ENCODE data around the gene PLTP.
"Not testable (repeated sequence)": the region's sequence is repeated elsewhere in the genome, so short reads cannot be mapped to it uniquely, and the experiment has no call there.

PLTP gene

DNA sequence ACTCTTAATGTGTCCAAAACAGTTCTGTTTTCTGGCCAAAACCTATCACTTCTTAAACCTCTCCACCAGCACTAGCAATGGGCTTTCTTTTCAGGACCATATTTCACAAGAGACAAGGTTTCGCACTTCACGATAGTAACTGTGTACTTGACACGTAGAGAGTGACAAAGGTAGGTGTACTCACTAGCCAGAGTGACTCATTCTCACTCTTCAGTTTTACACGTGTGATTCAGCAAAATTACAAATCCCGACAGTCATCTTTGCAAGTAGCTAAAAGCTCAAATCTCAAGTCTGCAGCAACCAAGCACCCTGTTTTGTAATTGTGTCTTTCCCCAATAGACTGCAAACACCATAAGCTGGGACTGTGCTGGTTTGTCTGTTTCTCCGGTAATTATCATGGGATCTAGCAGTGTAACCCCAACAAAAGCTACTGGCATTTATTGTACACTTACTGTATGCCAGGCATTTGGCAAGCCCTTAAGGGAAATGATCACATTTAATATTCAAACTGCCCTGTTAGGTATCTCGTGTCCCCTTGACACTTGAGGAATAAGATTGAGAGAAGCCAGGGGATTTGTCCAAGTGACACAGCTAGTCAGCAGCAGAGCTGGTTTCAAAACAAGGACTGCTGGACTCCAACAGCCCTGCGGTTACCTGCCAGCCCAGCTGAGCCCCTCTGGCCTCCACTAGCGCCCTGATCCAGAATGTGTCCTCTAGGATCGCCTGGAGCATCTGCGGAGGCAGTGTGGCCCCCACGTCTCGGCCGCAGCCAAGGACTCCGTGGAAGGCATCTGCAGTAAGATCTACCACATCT, 32.4 kb upstream of the PLTP start:
- DNase-seq = no peak

- no peak for DNase-seq
These were observed 31.7 kb upstream of the PLTP start for GRCh38 chr20:45943613-45944012.

DNA sequence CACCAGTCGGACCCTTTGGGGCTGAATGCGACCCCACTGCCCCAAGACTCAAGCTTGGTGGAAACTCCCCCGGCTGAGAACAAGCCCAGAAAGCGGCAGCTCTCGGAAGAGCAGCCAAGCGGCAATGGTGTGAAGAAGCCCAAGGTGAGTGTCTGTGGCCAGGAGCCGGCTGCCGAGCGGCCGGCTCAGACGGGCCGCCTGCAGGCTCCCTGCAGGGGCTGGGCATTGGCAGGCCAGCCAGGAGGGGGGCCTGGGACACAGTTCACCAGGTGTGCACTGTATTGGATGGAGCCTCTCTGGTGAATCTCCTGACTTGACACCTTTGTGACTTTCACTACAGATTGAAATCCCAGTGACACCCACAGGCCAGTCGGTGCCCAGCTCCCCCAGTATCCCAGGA, 28.5 kb upstream of the PLTP start:
- DNase-seq = no peak

DNA sequence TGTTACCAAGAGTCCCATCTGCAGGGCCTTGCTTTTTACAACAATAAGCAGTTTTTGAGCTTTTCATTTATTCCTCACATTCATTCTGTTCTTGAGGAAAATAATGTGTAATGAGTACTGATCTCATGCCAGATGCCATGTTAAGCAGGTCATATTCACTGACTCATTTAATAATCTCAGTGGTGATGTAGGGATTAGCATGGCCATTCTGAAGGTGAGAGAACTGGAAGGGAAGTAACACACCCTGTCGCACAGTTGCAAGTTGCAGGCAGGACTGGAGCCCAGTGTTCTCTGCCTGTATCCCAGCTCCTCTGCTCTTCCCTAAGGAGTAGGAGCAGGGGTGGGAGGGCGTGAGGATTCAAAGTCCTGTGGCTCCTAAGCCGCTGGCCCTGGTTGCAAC, 28.1 kb upstream of the PLTP start:
- no peak for DNase-seq

GRCh38 chr20:45938727-45939438, 26.9 kb upstream of the PLTP start:
- DNase-seq = no peak

DNA sequence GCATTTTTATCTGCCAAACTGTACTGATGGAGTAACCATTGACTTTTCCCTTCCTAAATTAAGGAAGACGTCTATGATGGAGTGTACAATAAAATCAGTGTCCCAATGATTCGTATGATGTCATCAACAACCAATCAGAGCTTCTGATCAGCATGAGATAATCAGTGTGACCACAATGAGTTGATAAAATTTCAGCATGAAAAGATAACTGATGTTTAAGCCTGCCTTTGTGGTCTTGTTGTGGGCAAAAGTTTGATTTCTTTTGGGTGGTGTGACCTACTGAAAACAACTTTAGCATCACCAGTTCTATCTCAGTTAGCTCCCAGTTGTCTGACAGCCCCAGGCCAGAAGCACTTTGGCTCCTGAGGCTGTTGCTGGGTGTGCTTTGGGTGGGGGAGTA, 25.8 kb upstream of the PLTP start:
- no peak for DNase-seq

DNA sequence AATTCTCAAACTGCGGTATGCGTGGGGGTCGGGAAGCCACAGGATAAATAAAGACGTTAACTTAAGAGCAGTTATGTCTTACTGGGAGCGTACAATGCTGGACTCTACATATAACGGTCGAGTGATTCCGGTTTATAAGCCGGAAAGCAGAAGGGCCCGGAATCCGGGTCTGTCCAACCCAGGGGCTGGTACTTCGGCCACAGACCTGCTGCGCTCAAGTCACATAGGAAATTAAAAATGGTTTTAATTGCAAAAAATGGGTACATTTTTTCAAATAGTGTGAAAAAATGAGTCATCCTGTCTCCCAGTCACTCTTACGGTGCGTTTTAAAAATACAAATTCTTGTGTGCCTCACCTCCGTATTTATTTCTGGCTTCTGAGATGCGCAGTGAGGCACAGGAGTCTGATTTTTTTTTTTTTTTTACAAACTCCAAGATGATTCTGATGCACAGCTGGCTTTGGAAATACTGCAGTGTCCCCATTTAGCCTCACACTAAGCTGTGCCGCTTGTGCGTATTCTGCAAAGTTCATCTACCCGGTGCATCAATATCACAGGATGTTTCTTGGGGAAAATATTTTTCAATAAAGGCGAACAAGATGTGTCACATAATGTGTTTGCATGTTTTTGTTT, 23.6 kb upstream of the PLTP start:
- no peak for DNase-seq

DNA sequence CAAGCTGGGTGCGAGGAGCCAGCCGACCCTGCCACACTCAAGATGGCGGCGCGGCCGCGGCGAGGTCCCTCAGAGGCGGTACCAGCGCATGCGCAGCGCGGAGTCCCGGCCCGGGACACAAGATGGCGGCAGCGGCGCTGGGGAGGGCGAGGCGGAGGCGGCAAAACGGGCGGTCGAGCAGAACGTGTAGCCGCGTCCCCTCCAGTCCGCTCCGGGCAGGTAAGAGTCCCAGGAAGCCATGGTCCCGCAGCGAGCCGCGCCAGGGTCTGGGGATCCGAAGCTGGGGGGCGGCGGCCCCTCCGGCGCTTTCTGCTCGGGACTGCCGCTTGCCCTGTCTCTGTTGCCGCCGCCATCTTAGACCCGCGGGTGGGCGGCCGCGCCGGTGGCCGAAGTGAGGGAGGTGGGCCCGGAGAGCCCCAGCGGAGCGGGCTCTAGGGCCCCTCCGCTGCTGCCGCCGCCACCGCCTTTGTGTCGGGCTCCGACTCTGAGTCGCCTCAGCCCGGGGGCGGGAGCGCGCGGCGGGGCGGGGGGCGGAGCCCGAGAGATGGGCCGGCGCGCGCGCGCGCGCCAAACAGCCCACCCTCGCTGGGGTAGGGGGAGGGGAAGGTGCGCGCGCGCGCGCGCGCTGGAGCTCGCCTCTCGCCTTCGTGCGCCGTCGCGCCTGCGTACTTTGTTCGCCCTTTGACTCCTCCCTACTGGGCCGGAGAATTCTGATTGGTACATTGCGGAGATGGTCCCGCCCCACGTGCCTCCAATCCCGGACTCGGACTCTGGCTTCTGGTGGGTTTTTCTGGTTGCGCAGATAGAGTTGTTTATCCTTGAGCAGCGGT, 22.8 kb upstream of the PLTP start, which contains the start of gene PCIF1:
TSS of gene PCIF1 (plus strand) at position 98 of the 830 bp plus-strand sequence. CDS start 4,317 bp downstream, outside the sequence.
- peak; percentile 99 for DNase-seq

DNA sequence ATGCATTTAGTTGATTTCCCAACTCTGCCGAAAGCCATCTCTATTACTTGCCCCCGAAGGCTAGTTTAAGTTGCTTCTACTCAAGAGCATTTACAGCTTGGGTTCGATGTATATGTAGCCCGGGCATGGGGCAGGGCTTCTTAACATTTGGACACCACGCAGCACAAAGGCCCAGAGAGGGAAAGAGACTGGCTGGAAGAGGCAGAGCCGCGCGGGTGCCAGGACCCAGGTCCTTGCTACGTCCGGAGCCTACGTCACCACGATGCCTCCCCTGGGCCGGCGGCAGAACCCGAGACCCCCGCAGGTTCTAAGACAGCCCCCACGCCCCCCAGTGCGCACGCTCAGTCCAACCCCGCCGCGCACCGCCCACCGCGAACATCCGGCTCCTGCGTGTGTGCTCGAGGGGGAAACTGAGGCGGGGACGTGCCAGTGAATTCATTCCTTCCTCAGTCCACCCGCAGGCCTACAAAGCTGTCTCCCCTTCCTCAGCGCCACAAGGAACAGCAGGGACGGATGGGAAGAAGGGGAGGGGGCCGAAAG, 22.2 kb upstream of the PLTP start:
- DNase-seq = peak; percentile 89

GRCh38 chr20:45933266-45934045, 21.5 kb upstream of the PLTP start:
- peak; percentile 95 for DNase-seq

- not testable (repeated sequence) for DNase-seq
These were observed 19.7 kb upstream of the PLTP start for GRCh38 chr20:45931680-45932079.

DNA sequence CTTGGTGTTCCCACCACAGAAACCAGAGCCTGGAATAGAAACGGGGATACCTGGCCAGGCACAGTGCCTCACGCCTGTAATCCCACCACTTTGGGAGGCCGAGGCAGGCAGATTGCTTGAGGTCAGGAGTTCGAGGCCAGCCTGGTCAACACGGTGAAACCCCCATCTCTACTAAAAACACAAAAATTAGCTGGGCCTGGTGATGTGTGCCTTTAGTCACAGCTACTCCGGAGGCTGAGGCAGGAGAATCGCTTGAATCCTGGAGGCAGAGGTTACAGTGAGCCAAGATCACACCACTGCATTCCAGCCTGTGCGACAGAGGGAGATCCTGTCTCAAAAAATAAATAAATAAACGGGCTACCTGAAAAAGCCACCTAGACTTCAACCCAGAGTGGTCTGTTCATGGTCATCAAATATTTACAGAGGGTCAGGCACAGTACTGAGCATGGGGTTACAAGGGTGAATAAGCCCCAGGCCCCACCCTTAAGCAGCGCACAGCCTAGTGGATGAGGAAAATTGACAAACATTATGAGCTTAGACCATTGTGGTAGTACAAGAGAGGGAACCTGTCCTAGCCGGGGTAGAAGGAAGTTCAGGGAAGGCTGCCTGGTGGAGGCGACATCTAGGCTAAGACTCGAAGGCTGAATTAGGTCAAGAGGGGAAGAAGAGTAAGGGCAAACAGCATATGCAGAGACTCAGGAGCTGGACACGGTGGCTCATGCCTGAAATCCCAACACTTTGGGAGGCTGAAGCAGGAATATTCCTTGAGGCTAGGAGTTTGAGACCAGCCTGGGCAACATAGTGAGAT, 15.3 kb upstream of the PLTP start:
- no peak for DNase-seq

DNA sequence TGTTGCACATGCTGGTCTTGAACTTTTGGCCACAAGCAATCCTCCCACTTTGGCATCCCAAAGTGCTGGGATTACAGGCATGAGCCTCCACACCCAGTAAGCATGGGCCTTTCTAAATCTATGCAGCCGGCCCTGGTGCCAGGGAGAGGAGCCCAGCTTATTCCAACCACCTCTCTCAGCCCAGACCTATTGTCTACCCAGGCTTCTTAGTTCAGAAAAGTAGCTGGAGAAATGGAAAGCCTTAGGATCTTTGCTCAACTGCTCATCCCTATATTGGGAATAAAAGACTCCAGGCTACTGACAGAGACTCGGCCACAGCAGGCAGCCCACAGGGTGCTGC, 14.7 kb upstream of the PLTP start:
- no peak for DNase-seq

- no peak for DNase-seq
These were observed 14.0 kb upstream of the PLTP start for GRCh38 chr20:45925821-45926506.

- DNase-seq = no peak
These were observed 12.7 kb upstream of the PLTP start for GRCh38 chr20:45924391-45925261.

GRCh38 chr20:45921337-45922189, 9.6 kb upstream of the PLTP start:
- DNase-seq = no peak

DNA sequence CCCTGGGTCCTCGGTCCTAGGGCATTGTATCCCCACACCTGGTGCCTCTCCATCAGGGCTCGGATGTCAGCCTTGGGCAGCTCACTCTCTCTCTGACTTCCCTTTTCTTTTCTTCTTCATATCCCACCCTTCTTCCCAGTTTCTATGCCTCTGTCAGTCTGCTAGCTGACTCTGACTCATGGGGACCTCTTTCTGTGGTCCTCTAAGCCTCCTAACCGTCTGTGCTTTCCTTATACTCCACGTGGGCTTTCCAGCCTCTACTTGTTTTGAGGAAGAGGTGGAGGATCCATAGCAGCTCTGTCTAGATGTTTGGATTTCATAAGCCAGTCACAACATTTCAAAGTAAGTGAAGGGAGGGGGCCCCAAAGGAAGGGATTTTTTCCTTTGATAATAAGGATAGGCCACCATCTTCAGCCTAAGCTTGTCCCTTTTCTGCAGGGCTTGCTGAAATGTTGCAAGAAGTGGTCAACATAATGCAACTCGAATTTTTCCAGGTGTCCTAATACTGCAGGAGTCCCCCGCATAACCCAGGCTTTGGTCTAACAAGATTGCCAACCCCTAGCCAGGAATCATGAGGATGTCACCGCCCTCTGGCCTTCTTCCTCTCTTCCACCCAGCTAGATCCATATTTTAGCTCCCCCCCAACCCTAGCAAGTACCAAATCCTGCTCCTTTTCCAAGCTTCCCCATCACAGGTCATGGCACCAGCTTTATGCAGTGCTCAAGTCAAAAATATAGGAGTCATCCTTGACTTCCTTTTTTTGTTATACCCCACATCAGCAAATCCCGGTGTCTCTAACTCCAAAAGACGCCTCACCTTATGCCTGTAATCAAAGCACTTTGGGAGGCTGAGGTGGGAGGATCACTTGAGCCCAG, 8.7 kb upstream of the PLTP start:
- DNase-seq = no peak
